ENCODE data around the gene ZBP1.

- no peak for TF ChIP-seq CTCF (IDR thresholded peaks at IDR 0.05; ENCODE audit: low read depth, low read length)
- TF ChIP-seq EZH2phosphoT487 (IDR thresholded peaks at IDR 0.05; ENCODE audit: low read depth), result no peak
Measured at GRCh38 chr20:57638895-57639236, 18.6 kb upstream of the ZBP1 start.
